ENCODE data around the gene CAMK2G.

Gene CAMK2G

DNA sequence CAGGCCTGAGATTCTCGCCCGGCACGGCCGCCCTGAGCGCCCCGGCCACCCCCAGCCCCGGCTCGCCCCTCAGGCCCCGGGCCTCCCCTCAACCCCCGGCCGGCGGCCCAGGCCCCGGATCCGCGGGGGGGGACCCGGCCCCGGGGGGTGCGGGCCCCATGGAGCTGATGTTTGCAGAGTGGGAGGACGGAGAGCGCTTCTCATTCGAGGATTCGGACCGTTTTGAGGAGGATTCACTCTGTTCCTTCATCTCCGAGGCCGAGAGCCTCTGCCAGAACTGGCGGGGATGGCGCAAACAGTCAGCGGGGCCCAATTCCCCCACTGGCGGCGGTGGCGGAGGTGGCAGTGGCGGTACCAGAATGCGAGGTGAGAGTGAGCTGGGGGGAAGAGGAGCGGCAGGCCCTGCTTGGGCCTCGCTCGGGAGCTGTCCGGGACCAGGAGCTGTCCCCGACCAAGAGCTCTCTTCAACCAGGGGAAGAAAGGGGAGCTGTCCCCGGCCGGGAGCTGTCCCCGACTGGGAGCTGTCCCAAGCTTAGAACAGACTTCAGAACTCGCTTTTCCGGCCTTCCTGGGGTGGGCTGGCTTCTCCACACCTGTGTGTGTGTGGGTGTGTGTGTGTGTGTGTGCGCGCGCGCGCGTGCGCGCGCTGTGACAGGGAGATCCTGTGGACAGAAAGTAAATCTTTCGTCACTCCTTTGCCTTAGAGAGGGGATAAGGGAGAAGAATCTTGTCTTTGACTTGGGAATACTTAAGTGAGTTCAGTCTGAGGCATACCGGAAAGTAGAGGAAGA lies 88.4 kb downstream of the CAMK2G start:
- H3K9me3 ChIP-seq (ENCODE audit: insufficient read depth, low read length, severe bottlenecking), result no peaks in the 10 kb centered on the region
- peaks cover 48% of the 10 kb centered on the region for H3K4me1 ChIP-seq (ENCODE audit: insufficient read depth, low read length)
- peak overlapping the region; percentile 92 for H3K27ac ChIP-seq (ENCODE audit: low read length)
- H2AFZ ChIP-seq (ENCODE audit: low read depth, low read length), result peak overlapping the region; percentile 71
- peaks cover 25% of the 10 kb centered on the region for H3K36me3 ChIP-seq (ENCODE audit: insufficient read depth, low read length)
- TF ChIP-seq, protein P1, sequence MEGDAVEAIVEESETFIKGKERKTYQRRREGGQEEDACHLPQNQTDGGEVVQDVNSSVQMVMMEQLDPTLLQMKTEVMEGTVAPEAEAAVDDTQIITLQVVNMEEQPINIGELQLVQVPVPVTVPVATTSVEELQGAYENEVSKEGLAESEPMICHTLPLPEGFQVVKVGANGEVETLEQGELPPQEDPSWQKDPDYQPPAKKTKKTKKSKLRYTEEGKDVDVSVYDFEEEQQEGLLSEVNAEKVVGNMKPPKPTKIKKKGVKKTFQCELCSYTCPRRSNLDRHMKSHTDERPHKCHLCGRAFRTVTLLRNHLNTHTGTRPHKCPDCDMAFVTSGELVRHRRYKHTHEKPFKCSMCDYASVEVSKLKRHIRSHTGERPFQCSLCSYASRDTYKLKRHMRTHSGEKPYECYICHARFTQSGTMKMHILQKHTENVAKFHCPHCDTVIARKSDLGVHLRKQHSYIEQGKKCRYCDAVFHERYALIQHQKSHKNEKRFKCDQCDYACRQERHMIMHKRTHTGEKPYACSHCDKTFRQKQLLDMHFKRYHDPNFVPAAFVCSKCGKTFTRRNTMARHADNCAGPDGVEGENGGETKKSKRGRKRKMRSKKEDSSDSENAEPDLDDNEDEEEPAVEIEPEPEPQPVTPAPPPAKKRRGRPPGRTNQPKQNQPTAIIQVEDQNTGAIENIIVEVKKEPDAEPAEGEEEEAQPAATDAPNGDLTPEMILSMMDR (IDR thresholded peaks at IDR 0.05; ENCODE audit: borderline replicate concordance, extremely low read depth, low read length, poor library complexity, severe bottlenecking), result peak; percentile 2
- no peak for TF ChIP-seq EZH2 (IDR thresholded peaks at IDR 0.05; ENCODE audit: borderline replicate concordance, low read depth, low read length, severe bottlenecking)
- peaks cover 66% of the 10 kb centered on the region for H3K79me2 ChIP-seq (ENCODE audit: insufficient read depth, low read length)
- peak overlapping the region; percentile 96 for H3K4me2 ChIP-seq (ENCODE audit: insufficient read depth, low read length)
- H4K20me1 ChIP-seq (ENCODE audit: insufficient read depth, low read length), result peaks cover 25% of the 10 kb centered on the region
- peak overlapping the region; percentile 80 for H3K9ac ChIP-seq (ENCODE audit: low read depth, low read length)
- peak overlapping the region; percentile 88 to 92; a peak in 3 of 4 replicates for H3K4me3 ChIP-seq (ENCODE audit: low read depth in 1 of 2, low read length in 2 of 2)
- peak; percentile 8; the same call in 2 of the 3 replicates for ATAC-seq (ENCODE audit: insufficient read depth, low read depth)
- H3K27me3 ChIP-seq (ENCODE audit: insufficient read depth, low read length, poor library complexity), result no peaks in the 10 kb centered on the region
- peak; percentile 66 for DNase-seq

DNA sequence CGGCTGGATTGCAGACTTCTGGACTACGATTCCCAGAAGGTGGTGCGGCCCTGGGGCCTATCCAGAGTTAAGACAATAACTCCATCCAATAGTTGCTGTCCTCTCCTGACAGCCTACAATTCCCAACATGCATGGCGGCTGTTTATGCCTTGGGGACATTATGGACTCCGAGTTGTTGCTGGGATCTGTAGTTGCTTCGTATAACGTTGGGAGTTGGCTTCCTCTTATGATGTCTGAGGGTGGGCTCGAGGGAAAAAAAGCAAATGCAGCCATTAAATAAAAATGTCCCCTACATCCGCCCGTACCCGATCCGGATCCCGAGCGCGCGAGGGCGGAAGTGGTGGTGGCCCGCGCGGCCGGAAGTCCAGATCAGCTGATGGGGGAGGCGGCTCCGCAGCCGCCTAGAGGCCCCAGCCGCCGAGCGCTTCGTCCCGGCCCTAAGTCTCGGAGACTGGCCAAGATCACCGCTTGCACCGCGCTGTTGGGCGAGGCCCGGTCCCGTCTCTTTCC lies 89.1 kb downstream of the CAMK2G start, which contains the start of gene ZSWIM8:
ZSWIM8 (plus strand) TSS at position 396 of the 510 bp plus-strand sequence. CDS start 273 bp downstream, outside the sequence.
- H3K4me3 ChIP-seq (ENCODE audit: low read depth in 1 of 2, low read length in 2 of 2), result peak within 1 kb of the TSS; percentile 88 to 92; a peak in 3 of 4 replicates
- no peaks in the 10 kb centered on the region for H3K9me3 ChIP-seq (ENCODE audit: insufficient read depth, low read length, severe bottlenecking)
- DNase-seq (peak; percentile 90), ATAC-seq (ENCODE audit: insufficient read depth, low read depth) (peak; percentile 89)
- H3K27ac ChIP-seq (ENCODE audit: low read length), result peak within 1 kb of the TSS; percentile 92
- H3K4me2 ChIP-seq (ENCODE audit: insufficient read depth, low read length), result peak within 1 kb of the TSS; percentile 96
- TF ChIP-seq, protein P1 (IDR thresholded peaks at IDR 0.05; ENCODE audit: borderline replicate concordance, extremely low read depth, low read length, poor library complexity, severe bottlenecking), result no peak
- no peak for TF ChIP-seq EZH2 (IDR thresholded peaks at IDR 0.05; ENCODE audit: borderline replicate concordance, low read depth, low read length, severe bottlenecking)
- peaks cover 55% of the 10 kb centered on the region for H3K4me1 ChIP-seq (ENCODE audit: insufficient read depth, low read length)
- H3K36me3 ChIP-seq (ENCODE audit: insufficient read depth, low read length), result peaks cover 24% of the 10 kb centered on the region
- peak within 1 kb of the TSS; percentile 71 for H2AFZ ChIP-seq (ENCODE audit: low read depth, low read length)
- H4K20me1 ChIP-seq (ENCODE audit: insufficient read depth, low read length), result peaks cover 25% of the 10 kb centered on the region; the same call in 1 of the 2 replicates
- no peaks in the 10 kb centered on the region for H3K27me3 ChIP-seq (ENCODE audit: insufficient read depth, low read length, poor library complexity)
- peaks cover 72% of the 10 kb centered on the region for H3K79me2 ChIP-seq (ENCODE audit: insufficient read depth, low read length)
- H3K9ac ChIP-seq (ENCODE audit: low read depth, low read length), result peak within 1 kb of the TSS; percentile 80

DNA sequence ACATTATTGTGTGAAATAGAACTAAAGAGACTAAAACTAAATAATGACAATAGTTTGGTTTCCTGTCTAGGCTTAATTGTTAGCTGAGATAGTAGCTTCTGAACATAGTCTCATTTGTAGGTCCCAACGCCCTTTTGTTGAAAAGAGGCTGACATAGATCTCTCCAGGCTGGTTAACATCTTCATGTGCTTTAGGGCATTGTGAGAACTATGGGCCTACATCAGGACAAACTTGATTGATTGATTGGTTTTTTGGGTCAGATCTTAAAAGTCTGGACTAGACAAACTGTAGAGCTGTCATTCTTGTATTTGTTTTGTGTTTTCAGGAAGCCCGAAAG lies 91.6 kb downstream of the CAMK2G start:
- TF ChIP-seq EZH2 (IDR thresholded peaks at IDR 0.05; ENCODE audit: borderline replicate concordance, low read depth, low read length, severe bottlenecking), result no peak
- TF ChIP-seq, protein P1 (IDR thresholded peaks at IDR 0.05; ENCODE audit: borderline replicate concordance, extremely low read depth, low read length, poor library complexity, severe bottlenecking), result no peak
- H3K27me3 ChIP-seq (ENCODE audit: insufficient read depth, low read length, poor library complexity), result no peaks in the 10 kb centered on the region
- peaks cover 8% of the 10 kb centered on the region; the same call in 1 of the 2 replicates for H4K20me1 ChIP-seq (ENCODE audit: insufficient read depth, low read length)
- ATAC-seq (ENCODE audit: insufficient read depth, low read depth) (no peak), DNase-seq (no peak)
- peak overlapping the region; percentile 80 to 86 for H3K4me3 ChIP-seq (ENCODE audit: low read depth in 1 of 2, low read length in 2 of 2)
- peaks cover 79% of the 10 kb centered on the region for H3K79me2 ChIP-seq (ENCODE audit: insufficient read depth, low read length)
- H3K9me3 ChIP-seq (ENCODE audit: insufficient read depth, low read length, severe bottlenecking), result no peaks in the 10 kb centered on the region
- peaks cover 24% of the 10 kb centered on the region for H3K36me3 ChIP-seq (ENCODE audit: insufficient read depth, low read length)
- H3K27ac ChIP-seq (ENCODE audit: low read length), result peak overlapping the region; percentile 80
- peak overlapping the region; percentile 78 for H3K9ac ChIP-seq (ENCODE audit: low read depth, low read length)
- H3K4me1 ChIP-seq (ENCODE audit: insufficient read depth, low read length), result peaks cover 64% of the 10 kb centered on the region
- H2AFZ ChIP-seq (ENCODE audit: low read depth, low read length), result no peak overlapping the region
- peak overlapping the region; percentile 70 for H3K4me2 ChIP-seq (ENCODE audit: insufficient read depth, low read length)
